HG02610 (cell line): ENCODE results near the gene GLB1L3.

Source experiments
- ATAC-seq: cut with Tn5 transposase; IDR thresholded peaks from one replicate; pipeline ENCODE4 v1.9.1; 2021; ENCODE audit warnings: mild to moderate bottlenecking, moderate library complexity; ENCODE audit not compliant: unreplicated experiment

The GLB1L3 gene, protein sequence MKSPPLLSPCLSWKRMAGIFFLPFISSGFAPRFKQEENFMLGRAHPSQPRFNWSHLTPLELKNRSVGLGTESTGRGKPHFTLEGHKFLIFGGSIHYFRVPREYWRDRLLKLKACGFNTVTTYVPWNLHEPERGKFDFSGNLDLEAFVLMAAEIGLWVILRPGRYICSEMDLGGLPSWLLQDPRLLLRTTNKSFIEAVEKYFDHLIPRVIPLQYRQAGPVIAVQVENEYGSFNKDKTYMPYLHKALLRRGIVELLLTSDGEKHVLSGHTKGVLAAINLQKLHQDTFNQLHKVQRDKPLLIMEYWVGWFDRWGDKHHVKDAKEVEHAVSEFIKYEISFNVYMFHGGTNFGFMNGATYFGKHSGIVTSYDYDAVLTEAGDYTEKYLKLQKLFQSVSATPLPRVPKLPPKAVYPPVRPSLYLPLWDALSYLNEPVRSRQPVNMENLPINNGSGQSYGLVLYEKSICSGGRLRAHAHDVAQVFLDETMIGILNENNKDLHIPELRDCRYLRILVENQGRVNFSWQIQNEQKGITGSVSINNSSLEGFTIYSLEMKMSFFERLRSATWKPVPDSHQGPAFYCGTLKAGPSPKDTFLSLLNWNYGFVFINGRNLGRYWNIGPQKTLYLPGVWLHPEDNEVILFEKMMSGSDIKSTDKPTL

DNA sequence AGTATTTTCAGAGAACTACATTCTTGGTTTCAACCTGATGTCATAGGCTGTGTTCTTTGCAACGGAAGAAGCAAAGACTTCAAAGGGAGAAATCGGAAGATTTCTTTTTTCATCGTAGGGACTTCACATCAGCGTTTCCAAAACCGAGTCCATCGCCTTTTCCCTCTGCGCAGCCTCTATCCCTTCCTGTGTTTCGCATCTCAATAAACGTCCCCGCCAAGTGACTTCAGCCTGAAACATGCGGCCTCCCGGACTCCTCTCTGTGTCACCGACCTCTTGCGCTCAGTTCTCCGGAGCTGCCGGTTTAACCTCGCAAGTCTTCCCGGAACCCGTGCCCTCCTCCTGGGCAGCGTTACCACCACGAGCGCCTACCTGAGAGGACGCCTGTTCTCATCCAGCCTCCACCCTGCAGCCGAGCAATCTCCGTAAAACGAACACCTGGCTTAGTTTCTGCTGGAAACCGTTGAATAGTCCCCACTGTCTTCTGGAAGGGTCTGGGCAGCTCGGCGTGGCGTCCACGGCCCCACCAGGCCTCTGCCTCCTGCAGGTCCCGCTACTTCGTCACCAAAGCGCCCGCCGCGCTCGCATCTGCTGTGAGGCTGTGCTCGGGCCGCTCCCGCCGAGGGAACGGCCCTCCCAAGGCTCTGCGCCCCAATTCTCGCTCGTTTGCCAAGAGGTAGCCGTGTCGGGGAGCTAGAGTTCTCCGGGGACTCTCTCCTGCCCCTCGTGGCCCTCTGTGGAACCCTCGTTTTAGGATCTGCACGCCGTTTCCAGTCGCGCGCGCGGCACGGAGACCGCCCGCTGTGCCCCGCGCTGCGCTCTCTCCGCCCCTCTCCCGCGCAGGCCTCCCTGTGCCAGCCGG lies at the start of gene GLB1L3:
Gene GLB1L3, plus strand, starts transcription at position 846 of the 862 bp plus-strand sequence. CDS start 362 bp downstream, outside the sequence.
- peak; percentile 54 for ATAC-seq

DNA sequence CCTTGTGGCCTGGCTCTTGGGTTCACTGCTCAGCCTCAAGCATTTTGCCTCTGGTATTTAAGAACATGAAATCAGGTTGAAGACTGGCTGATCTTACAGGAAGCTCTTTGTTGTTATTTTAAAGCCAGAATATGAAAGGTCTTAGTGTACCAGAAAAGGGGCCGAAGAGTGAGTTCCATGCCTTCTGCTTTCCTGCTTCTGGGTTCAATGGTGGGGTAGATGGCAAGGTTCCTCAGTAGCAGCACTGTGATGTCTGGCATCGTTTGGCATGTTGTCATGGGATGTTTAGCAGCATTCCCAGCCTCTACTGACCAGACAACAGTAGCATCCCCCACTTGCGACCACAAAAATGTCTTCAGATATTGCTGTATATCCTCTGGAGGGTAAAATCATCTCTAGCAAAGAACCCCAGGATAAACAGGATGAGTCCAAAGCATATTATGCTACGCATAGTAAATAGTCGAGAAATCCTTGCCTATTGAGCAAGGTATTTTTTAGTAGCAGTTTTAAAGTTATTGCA lies 49.3 kb upstream of the GLB1L3 start:
- ATAC-seq, result no peak

DNA sequence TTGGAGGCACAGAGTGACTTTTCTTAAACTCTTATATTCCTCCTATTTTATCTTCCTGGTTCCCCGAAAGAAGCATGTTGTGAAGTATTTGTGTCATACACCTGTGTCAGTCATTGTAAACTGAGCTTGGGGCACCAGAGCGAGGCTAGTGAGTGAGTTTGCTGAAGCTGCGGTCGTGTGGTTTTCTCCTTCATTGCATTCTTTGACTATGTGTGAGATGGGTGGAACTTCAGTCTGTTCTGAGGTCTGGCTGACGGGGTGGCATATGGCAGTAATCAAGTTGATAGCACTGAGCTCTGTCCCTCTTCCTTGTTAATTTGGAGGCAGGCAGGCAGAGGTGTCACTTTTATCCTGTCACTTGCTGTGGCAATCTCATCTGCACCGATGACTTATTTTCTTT lies 47.6 kb upstream of the GLB1L3 start:
- ATAC-seq, result peak; percentile 61

- no peak for ATAC-seq
These were observed 46.9 kb upstream of the GLB1L3 start for GRCh38 chr11:134229126-134229790.

GRCh38 chr11:134230339-134230738 lies 45.8 kb upstream of the GLB1L3 start:
- ATAC-seq, result no peak

- peak; percentile 27 for ATAC-seq
These were observed 44.1 kb upstream of the GLB1L3 start for GRCh38 chr11:134231958-134232659.

DNA sequence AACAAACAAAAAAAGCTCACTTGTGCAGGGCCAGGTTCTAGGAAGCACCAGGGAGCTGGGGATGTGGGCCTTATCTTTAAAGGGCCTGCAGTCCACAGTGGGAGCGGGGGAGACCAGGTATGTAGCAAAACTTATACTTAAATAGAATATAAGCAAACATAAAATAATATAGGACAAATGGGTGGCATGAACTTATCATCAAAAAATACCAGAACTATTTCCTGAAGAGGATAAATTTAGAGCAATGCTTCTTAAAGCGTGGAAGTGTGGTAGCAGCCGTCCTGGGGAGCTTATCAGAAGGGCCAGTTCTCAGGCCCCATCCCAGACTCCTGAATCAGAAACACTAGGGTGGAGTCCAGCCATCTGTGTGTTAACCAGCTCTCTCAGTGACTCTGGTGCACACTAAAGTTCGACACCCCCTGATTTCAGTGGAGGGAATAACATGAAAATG lies 42.4 kb upstream of the GLB1L3 start:
- no peak for ATAC-seq

- ATAC-seq, result no peak
These were observed 40.8 kb upstream of the GLB1L3 start for GRCh38 chr11:134235399-134235798.

DNA sequence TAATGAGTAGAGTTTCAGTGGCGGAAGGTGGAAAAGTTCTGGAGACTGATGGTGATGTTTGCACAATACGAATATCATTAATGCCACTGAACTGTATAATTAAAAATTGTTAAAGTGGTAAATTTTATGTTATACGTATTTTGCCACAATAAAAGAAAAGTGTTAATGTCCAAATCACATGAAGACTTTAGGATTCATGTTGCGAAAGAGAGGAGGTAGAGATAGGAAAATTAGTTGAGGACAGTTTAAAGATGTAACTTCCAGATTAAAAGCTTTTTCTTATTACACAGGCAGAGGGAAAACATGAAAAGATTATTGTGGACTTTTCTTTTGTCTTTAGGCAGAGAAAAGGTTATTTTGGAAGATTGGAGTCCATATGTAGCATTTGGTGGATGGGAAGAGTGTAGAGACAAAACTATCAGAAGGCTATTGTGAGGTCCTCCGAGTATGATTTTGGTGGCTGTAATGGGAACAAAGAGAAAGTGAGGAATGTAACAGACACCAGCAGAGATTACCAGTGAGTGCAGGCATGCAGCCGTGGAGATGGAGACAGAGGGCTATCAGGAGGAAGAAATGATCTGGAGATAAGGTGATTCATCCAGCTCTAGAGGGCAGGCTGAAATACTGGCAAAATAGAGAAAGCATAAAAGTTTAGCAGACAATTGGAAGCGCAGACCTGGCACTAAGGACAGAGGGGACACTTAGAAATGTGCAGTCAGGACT lies 39.2 kb upstream of the GLB1L3 start:
- no peak for ATAC-seq

GRCh38 chr11:134237557-134237922 lies 38.6 kb upstream of the GLB1L3 start:
- no peak for ATAC-seq

GRCh38 chr11:134238956-134239355 lies 37.2 kb upstream of the GLB1L3 start:
- no peak for ATAC-seq

GRCh38 chr11:134240592-134240991 lies 35.6 kb upstream of the GLB1L3 start:
- no peak for ATAC-seq

GRCh38 chr11:134242376-134242775 lies 33.8 kb upstream of the GLB1L3 start:
- no peak for ATAC-seq

DNA sequence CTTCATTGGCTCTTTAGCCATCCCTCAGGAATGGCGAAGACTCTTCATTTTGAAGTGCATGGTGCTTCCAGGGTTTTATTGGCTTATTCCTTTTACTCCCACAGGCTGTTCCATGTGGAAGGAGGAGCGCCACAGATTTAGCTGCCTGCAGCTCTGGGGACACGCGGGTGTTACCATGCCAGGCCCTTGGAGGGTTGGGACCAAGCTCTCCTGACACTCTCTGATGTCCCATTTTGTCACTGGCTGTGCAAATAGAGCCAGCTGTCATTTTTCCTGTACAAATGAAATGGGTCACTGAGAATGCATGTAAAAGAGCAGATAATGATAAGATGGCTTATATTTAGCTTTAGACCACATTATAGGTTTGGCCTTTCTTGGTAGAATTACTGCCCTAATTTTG lies 32.3 kb upstream of the GLB1L3 start:
- ATAC-seq, result no peak

DNA sequence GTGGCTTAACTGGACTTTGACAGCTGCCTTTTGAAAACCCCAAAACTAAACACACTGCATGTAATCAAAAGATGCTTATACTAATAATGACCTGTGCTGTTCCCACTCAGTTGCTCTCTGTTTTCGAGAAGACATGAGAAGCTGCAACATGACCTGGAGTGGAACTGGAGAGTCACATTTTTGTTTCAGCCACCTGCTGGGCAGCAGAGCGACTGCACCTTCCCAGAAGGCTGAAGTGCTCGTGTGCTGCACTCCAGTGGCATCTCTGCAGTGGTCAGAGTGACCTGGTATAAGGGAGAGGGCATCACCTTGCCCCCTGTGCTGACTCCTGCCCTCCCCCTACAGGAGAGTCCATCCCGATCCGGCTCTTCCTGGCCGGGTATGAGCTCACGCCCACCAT lies 31.6 kb upstream of the GLB1L3 start:
- peak; percentile 80 for ATAC-seq

DNA sequence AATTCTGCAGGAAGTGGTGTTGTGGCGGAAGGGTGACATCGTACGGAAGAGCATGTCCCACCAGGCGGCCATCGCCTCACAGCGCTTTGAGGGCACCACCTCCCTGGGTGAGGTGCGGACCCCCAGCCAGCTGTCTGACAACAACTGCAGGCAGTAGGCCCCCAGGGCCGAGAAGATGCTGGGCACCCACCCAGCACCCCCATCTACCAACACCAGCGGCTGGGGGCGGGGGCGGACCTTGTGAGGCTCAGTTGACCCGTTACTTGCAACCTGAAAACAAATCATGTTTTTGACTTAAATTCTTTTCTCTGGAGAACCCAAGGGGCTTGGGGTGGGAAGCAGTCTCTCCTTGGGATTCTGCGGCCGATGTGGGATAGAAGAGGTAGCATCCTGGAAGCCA lies 30.7 kb upstream of the GLB1L3 start:
- ATAC-seq, result no peak

DNA sequence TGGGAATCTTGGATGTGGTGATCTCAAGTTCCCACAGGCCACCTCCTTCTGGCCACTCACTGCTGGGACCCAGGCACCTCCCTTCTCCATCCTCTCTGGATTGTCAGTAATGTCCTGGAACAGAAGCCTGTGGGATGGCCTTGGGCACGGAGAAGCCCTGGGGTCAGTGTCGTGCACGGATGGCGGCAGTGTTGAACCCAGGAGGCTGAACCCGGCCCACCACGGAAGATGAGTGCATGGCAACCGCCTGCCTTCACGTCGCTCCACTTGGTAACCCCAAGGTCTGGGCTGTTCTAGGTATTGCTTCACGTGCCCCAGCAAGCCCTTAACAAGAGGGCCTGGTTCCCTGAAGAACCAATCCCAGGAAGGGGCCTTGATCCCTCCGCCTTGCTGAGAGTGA lies 30.1 kb upstream of the GLB1L3 start:
- no peak for ATAC-seq

DNA sequence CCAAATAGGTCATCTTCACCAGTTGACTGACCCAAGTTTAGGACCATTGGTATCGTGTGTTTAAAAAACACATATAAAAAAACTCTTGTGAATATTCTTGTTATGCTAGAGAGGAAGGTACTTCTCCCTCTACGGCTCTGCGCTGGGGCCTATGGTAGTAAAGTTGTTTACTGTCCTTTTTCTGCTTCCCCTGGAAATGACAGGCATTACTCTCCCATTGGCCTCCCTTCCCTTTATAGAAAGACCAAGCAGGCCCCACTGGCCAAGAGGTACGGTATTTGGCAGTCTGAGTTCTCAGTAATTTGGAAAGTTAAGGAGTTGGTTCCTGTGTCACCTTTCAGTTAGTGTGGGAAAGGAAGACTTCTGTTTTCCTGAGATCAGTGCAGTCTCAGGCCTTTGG lies 29.5 kb upstream of the GLB1L3 start:
- ATAC-seq, result no peak

GRCh38 chr11:134248910-134249480 lies 27.2 kb upstream of the GLB1L3 start:
- ATAC-seq, result no peak
